GM18508 (cell line): ENCODE data around the gene COL18A1.

Experiments
- ATAC-seq: cut with Tn5 transposase; IDR thresholded peaks from one replicate; pipeline ENCODE4 v1.9.1; 2021; ENCODE audit warnings: moderate number of reproducible peaks; ENCODE audit not compliant: insufficient read depth, unreplicated experiment

The COL18A1 gene

GRCh38 chr21:45451771-45452182, 46.8 kb downstream of the COL18A1 start:
- no peak for ATAC-seq

- no peak for ATAC-seq
Measured at GRCh38 chr21:45452696-45453307, 47.8 kb downstream of the COL18A1 start.

- ATAC-seq = no peak
Measured at GRCh38 chr21:45453308-45453950, 48.5 kb downstream of the COL18A1 start.

- ATAC-seq = no peak
Measured at GRCh38 chr21:45454060-45454925, 49.3 kb downstream of the COL18A1 start.

- no peak for ATAC-seq
Measured at GRCh38 chr21:45454926-45455673, 50.1 kb downstream of the COL18A1 start.

- ATAC-seq = no peak
Measured at GRCh38 chr21:45455674-45456583, 51.0 kb downstream of the COL18A1 start.

GRCh38 chr21:45456584-45457160, 51.7 kb downstream of the COL18A1 start:
- ATAC-seq = no peak

GRCh38 chr21:45457161-45457831, 52.3 kb downstream of the COL18A1 start:
- ATAC-seq = no peak

- ATAC-seq = no peak
Measured at GRCh38 chr21:45457832-45458172, 52.8 kb downstream of the COL18A1 start.

- no peak for ATAC-seq
Measured at GRCh38 chr21:45458281-45459170, 53.6 kb downstream of the COL18A1 start.

- no peak for ATAC-seq
Measured at GRCh38 chr21:45459171-45460010, 54.4 kb downstream of the COL18A1 start.

GRCh38 chr21:45460011-45460565, 55.1 kb downstream of the COL18A1 start:
- no peak for ATAC-seq

- no peak for ATAC-seq
Measured at GRCh38 chr21:45460611-45461368, 55.8 kb downstream of the COL18A1 start.

- no peak for ATAC-seq
Measured at GRCh38 chr21:45461369-45461750, 56.4 kb downstream of the COL18A1 start.

- no peak for ATAC-seq
Measured at GRCh38 chr21:45461806-45462341, 56.9 kb downstream of the COL18A1 start.

- ATAC-seq = no peak
Measured at GRCh38 chr21:45463871-45464270, 58.9 kb downstream of the COL18A1 start.
